Breast epithelium (tissue), 3 donors: ENCODE measurements around the gene CABP7.

Source experiments
- POLR2A ChIP-seq: fragments of 450-650 bp; IDR thresholded peaks from one replicate; pipeline ENCODE4 v1.6.1; 2016; ENCODE audit warnings: antibody characterized with exemption, mild to moderate bottlenecking, moderate library complexity
- POLR2AphosphoS5 ChIP-seq, 3 donors: sonication (generic); formaldehyde crosslinking; IDR thresholded peaks; one replicate each; pipeline ENCODE4 v1.6.1; 2017; ENCODE audit warnings: antibody characterized with exemption in 3 of 3
- TF ChIP-seq, protein P1 (sequence below), 3 donors: fragments of 450-650 bp; IDR thresholded peaks; one replicate each; pipeline ENCODE4 v1.5.1; 2016 to 2017; ENCODE audit warnings: antibody characterized with exemption in 3 of 3, mild to moderate bottlenecking in 3 of 3, moderate library complexity in 3 of 3

GRCh38 chr22:29722587-29722986 is 2.8 kb downstream of the CABP7 start:
- TF ChIP-seq, protein P1, sequence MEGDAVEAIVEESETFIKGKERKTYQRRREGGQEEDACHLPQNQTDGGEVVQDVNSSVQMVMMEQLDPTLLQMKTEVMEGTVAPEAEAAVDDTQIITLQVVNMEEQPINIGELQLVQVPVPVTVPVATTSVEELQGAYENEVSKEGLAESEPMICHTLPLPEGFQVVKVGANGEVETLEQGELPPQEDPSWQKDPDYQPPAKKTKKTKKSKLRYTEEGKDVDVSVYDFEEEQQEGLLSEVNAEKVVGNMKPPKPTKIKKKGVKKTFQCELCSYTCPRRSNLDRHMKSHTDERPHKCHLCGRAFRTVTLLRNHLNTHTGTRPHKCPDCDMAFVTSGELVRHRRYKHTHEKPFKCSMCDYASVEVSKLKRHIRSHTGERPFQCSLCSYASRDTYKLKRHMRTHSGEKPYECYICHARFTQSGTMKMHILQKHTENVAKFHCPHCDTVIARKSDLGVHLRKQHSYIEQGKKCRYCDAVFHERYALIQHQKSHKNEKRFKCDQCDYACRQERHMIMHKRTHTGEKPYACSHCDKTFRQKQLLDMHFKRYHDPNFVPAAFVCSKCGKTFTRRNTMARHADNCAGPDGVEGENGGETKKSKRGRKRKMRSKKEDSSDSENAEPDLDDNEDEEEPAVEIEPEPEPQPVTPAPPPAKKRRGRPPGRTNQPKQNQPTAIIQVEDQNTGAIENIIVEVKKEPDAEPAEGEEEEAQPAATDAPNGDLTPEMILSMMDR (IDR thresholded peaks at IDR 0.05): no peak
- TF ChIP-seq POLR2AphosphoS5 (IDR thresholded peaks at IDR 0.05): no peak
- no peak for TF ChIP-seq POLR2A
